Measurements from ENCODE around the gene NFIC.

GRCh38 chr19:3499738-3500428 is 133.5 kb downstream of the NFIC start:
- TF ChIP-seq EZH2phosphoT487 (IDR thresholded peaks at IDR 0.05; ENCODE audit: low read depth, severe bottlenecking, unreplicated experiment) (no peak), CTCF (IDR thresholded peaks at IDR 0.05; ENCODE audit: poor library complexity) (no peak), EZH2 (IDR thresholded peaks at IDR 0.05; ENCODE audit: borderline replicate concordance) (no peak)
